K562 (cell line): ENCODE measurements around the gene SLC34A1. TPM values are rescaled to one million over a fixed set of nuclear protein-coding genes. Genes with fewer than 3 reads are reported as not detected.
A peak's percentile ranks its signal among the peaks of the same experiment; 100 is the strongest.

Experiments used
- ELF1 ChIP-seq: fragments of 200-800 bp; sonication (Bioruptor generic); IDR thresholded peaks from 2 replicates; pipeline ENCODE4 v1.6.1; 2016; ENCODE audit warnings: missing genetic modification characterization, missing compliant biosample characterization
- KDM1A ChIP-seq, 2 experiments: fragments of 450-650 bp; IDR thresholded peaks; 2 replicates each; pipeline ENCODE4 v1.6.1; 2016; ENCODE audit warnings: mild to moderate bottlenecking in 2 of 2
- LEF1 ChIP-seq: fragments of 450-650 bp; IDR thresholded peaks from 2 replicates; pipeline ENCODE4 v1.6.1; 2016; ENCODE audit warnings: mild to moderate bottlenecking
- MEF2D ChIP-seq: conservative IDR thresholded peaks from 2 replicates; pipeline ENCODE4 v1.6.1; 2016; ENCODE audit warnings: low read depth, missing genetic modification characterization, missing compliant biosample characterization
- NCOA6 ChIP-seq: fragments of 450-650 bp; IDR thresholded peaks from 2 replicates; pipeline ENCODE4 v1.6.1; 2017; ENCODE audit warnings: mild to moderate bottlenecking
- NCOR1 ChIP-seq: fragments of 450-650 bp; IDR thresholded peaks from 2 replicates; pipeline ENCODE4 v1.6.1; 2016; ENCODE audit warnings: mild to moderate bottlenecking, moderate library complexity
- PHF8 ChIP-seq: fragments of 200-600 bp; sonication (generic); IDR thresholded peaks from 2 replicates; pipeline ENCODE4 v1.6.1; 2012; ENCODE audit warnings: mixed run types, mild to moderate bottlenecking, inconsistent platforms, low read length, moderate library complexity, borderline replicate concordance
- TEAD2 ChIP-seq: fragments of 450-650 bp; IDR thresholded peaks from 2 replicates; pipeline ENCODE4 v1.6.1; 2016; ENCODE audit warnings: missing genetic modification characterization, control low read depth, missing compliant biosample characterization
- ZNF324 ChIP-seq: fragments of 250-450 bp; sonication (Bioruptor Pico); IDR thresholded peaks from 2 replicates; pipeline ENCODE4 v1.4.0; 2020; ENCODE audit warnings: mild to moderate bottlenecking
- polyA plus RNA-seq, 8 experiments: library from polyadenylated mRNA; depleted of rRNA in 4 of 8; stranded (reverse) in 5 of 8; unstranded in 3 of 8; fragments of >200 nt; fragmentation: Nextera tagmentation in 2 of 8; fragmentation: Illumina TruSeq in 1 of 8; extraction: Ambion mirVana in 2 of 8; extraction: Trizol in 1 of 8; gene quantifications; 2 replicates each; pipeline versions ENCODE4 v1.2.1 to v1.2.3, GENCODE V29; 2011 to 2014; ENCODE audit warnings: inconsistent platforms in 1 of 8, missing spikeins in 1 of 8
- total RNA-seq, 7 experiments: library from RNA; depleted of rRNA in 6 of 7; stranded (reverse); fragments of >200 nt in 6 of 7; fragmentation: Illumina TruSeq in 2 of 7; extraction: Trizol in 2 of 7; gene quantifications; 2 replicates each; pipeline versions ENCODE4 v1.2.1 to v1.2.3, GENCODE V29; 2011 to 2021; ENCODE audit warnings: low replicate concordance in 1 of 7
- TF ChIP-seq, protein P1 (sequence below), 2 experiments: fragments of 450-650 bp; IDR thresholded peaks; 2 replicates each; pipeline ENCODE4 v1.6.1; 2016; ENCODE audit warnings: mild to moderate bottlenecking in 2 of 2, borderline replicate concordance in 1 of 2, low read depth in 1 of 2, moderate library complexity in 1 of 2
- TF ChIP-seq, protein P2 (sequence below): sonication (generic); formaldehyde crosslinking; IDR thresholded peaks from 2 replicates; pipeline ENCODE4 v1.9.0; 2022; ENCODE audit warnings: mild to moderate bottlenecking, missing genetic modification reagents
- TF ChIP-seq, protein P3 (sequence below): fragments of 450-650 bp; formaldehyde crosslinking; IDR thresholded peaks from 2 replicates; pipeline ENCODE4 v1.4.0; 2020; ENCODE audit warnings: mild to moderate bottlenecking, moderate library complexity
- TF ChIP-seq, protein P4 (sequence below): fragments of 450-650 bp; IDR thresholded peaks from 2 replicates; pipeline ENCODE4 v1.7.1; 2018; ENCODE audit warnings: mild to moderate bottlenecking, low read depth; ENCODE audit not compliant: partially characterized antibody

Gene SLC34A1
- total and polyA plus RNA-seq, 9 of the 15 experiments (the other 6 are each of a cell fraction or from before 2014, with no cell fraction given) = not detected

DNA sequence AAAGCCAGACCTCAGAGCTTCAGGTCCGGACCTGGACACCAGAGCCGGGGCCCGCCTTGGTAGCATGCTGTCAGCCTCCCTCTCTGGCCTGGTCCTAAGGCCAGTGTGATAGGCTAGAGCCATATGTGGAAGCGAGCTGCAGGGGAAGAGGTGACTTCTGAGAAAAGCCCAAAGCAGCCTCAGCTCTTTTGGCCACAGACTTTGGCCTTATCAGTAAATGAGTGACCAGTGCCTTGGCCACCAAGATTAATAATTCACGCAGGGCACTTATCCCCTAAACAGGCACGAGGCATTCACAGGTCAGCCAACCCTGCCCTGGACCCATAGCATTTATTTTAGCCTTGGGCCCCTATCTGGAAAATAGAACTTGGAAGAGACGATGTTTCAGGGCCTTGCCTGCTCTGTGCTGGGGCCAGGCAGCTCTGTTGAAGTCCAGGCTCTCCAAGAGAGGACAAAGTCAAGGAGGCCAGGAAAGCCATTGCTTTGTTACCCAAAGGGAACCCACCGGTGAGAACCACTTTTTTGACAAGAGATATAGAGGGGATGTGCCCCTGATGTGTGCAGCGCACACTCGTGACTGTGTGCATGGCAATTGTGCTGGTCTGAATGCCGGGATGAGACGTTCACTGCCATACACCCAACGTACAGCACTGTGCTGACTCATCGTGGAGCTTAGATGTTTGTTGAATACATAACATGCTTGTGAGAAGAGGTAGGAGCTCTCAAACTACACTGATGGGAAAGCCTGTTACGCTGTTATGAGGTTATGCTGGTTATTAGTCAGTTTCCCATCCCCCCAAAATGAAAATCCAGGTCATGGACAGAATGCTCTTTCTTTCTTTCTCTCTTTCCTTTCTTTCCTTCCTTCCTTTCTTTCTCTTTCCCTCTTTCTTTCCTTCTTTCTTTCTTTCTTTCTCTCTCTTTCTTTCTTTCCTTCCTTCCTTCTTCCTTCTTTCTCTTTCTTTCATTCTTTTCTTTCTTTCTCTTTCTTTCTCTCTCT, 5.0 kb upstream of the SLC34A1 start (continued):
- TF ChIP-seq, protein P1, sequence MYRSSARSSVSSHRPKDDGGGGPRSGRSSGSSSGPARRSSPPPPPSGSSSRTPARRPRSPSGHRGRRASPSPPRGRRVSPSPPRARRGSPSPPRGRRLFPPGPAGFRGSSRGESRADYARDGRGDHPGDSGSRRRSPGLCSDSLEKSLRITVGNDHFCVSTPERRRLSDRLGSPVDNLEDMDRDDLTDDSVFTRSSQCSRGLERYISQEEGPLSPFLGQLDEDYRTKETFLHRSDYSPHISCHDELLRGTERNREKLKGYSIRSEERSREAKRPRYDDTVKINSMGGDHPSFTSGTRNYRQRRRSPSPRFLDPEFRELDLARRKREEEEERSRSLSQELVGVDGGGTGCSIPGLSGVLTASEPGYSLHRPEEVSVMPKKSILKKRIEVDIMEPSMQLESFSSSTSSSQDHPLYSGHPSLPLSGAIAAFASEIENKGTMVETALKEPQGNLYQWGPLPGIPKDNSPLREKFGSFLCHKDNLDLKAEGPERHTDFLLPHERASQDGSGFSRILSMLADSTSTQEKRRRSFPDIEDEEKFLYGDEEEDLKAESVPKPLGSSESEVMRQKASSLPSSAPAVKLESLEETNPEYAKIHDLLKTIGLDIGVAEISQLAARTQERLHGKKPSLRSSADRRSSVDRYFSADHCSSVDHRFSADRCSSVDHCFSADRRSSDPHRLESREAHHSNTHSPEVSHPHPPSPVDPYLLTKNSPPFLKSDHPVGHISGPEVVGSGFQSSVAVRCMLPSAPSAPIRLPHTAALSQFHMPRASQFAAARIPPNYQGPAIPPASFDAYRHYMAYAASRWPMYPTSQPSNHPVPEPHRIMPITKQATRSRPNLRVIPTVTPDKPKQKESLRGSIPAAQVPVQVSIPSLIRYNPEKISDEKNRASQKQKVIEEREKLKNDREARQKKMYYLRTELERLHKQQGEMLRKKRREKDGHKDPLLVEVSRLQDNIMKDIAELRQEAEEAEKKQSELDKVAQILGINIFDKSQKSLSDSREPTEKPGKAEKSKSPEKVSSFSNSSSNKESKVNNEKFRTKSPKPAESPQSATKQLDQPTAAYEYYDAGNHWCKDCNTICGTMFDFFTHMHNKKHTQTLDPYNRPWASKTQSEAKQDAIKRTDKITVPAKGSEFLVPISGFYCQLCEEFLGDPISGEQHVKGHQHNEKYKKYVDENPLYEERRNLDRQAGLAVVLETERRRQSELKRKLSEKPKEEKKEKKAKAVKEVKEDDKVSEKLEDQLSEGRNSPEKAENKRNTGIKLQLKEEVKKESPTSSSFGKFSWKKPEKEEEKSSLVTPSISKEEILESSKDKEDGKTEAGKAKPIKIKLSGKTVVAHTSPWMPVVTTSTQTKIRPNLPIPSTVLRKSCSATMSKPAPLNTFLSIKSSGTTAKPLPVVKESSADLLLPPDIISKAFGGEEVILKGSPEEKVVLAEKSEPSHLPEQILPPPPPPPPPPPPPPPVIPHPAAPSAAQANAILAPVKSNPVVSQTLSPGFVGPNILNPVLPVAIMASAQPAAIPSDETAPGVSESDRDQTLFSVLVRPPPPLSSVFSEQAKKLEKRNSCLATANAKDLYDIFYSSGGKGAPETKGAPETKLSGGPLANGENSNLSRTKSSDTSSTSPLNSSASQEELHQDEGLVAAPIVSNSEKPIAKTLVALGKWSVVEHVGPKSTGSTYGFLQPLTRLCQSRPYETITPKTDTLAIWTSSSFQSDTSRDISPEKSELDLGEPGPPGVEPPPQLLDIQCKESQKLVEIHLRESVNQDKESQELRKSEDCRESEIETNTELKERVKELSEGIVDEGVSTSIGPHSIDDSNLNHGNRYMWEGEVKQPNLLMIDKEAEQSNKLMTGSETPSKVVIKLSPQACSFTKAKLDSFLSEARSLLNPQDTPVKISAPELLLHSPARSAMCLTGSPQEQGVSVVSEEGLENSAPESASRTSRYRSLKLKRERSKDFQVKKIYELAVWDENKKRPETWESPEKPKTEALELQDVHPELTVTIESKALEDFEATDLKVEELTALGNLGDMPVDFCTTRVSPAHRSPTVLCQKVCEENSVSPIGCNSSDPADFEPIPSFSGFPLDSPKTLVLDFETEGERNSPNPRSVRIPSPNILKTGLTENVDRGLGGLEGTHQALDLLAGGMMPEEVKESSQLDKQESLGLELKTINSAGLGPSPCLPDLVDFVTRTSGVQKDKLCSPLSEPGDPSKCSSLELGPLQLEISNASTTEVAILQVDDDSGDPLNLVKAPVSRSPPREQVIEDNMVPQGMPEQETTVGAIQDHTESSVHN (IDR thresholded peaks at IDR 0.05; ENCODE audit: borderline replicate concordance in 1 of 2, low read depth in 1 of 2) = peak in 1 of 2 experiments; percentile 54; a peak in 1 of 4 replicates
- TF ChIP-seq, protein P2, sequence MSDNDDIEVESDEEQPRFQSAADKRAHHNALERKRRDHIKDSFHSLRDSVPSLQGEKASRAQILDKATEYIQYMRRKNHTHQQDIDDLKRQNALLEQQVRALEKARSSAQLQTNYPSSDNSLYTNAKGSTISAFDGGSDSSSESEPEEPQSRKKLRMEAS = peak; percentile 62
- TF ChIP-seq PHF8 = peak; percentile 54; the same call in 1 of the 2 replicates
- peak; percentile 48; the same call in 1 of the 2 replicates for TF ChIP-seq NCOA6
- 0 out of 2 replicates have a peak, but pooled peaks have one; percentile 11 for TF ChIP-seq ELF1 (tag)
- TF ChIP-seq, protein P3, sequence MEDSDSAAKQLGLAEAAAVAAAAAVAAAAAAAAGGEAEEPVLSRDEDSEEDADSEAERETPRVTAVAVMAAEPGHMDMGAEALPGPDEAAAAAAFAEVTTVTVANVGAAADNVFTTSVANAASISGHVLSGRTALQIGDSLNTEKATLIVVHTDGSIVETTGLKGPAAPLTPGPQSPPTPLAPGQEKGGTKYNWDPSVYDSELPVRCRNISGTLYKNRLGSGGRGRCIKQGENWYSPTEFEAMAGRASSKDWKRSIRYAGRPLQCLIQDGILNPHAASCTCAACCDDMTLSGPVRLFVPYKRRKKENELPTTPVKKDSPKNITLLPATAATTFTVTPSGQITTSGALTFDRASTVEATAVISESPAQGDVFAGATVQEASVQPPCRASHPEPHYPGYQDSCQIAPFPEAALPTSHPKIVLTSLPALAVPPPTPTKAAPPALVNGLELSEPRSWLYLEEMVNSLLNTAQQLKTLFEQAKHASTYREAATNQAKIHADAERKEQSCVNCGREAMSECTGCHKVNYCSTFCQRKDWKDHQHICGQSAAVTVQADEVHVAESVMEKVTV (CRISPR knock-in tag) = 0 out of 2 replicates have a peak, but pooled peaks have one; percentile 24
- peak; percentile 39; the same call in 1 of the 2 replicates for TF ChIP-seq NCOR1
- peak; percentile 63 for TF ChIP-seq LEF1
- TF ChIP-seq TEAD2 = peak; percentile 77; the same call in 1 of the 2 replicates
- TF ChIP-seq ZNF324 (CRISPR knock-in tag) = no peak
- TF ChIP-seq MEF2D (tag) = peak; percentile 80
- TF ChIP-seq, protein P4, sequence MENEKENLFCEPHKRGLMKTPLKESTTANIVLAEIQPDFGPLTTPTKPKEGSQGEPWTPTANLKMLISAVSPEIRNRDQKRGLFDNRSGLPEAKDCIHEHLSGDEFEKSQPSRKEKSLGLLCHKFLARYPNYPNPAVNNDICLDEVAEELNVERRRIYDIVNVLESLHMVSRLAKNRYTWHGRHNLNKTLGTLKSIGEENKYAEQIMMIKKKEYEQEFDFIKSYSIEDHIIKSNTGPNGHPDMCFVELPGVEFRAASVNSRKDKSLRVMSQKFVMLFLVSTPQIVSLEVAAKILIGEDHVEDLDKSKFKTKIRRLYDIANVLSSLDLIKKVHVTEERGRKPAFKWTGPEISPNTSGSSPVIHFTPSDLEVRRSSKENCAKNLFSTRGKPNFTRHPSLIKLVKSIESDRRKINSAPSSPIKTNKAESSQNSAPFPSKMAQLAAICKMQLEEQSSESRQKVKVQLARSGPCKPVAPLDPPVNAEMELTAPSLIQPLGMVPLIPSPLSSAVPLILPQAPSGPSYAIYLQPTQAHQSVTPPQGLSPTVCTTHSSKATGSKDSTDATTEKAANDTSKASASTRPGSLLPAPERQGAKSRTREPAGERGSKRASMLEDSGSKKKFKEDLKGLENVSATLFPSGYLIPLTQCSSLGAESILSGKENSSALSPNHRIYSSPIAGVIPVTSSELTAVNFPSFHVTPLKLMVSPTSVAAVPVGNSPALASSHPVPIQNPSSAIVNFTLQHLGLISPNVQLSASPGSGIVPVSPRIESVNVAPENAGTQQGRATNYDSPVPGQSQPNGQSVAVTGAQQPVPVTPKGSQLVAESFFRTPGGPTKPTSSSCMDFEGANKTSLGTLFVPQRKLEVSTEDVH = peak; percentile 22
- TF ChIP-seq KDM1A (IDR thresholded peaks at IDR 0.05) = peak in 1 of 2 experiments; percentile 48; a peak in 1 of 4 replicates
